ENCODE results near the gene SAE1. TPM values are rescaled to one million over a fixed set of nuclear protein-coding genes. Genes with fewer than 3 reads are reported as not detected.
A peak's percentile ranks its signal among the peaks of the same experiment; 100 is the strongest.

The SAE1 gene
- total and polyA plus RNA-seq, 2 of the 4 experiments (the other 2 are of a cell fraction), result 165 to 184 TPM

GRCh38 chr19:47158367-47158791, 27.7 kb downstream of the SAE1 start:
- H3K23ac ChIP-seq (ENCODE audit: low read depth, low read length), result peak overlapping the region; percentile 14; the same call in 1 of the 2 replicates
- H3K14ac ChIP-seq (replicated peaks; ENCODE audit: low read depth, low read length), result peak overlapping the region; percentile 57
- H2BK5ac ChIP-seq (ENCODE audit: low read depth, low read length, poor library complexity, severe bottlenecking), result peak overlapping the region; percentile 92
- peak overlapping the region; percentile 72; the same call in 1 of the 2 replicates for H2AK5ac ChIP-seq (ENCODE audit: low read depth, low read length)
- no TSS peak for BruUV-seq (replicated peaks)
- no peak overlapping the region for H3K56ac ChIP-seq (ENCODE audit: extremely low read depth, insufficient read depth, low read length)
- H3K4me2 ChIP-seq (ENCODE audit: low read depth, low read length), result no peak overlapping the region; the same call in 1 of the 2 replicates
- H4K8ac ChIP-seq (ENCODE audit: low read depth in 2 of 2, low read length in 2 of 2), result peak overlapping the region; percentile 32 to 89; a peak in 3 of 4 replicates
- peak overlapping the region; percentile 11 for H2AK9ac ChIP-seq (replicated peaks; ENCODE audit: low read depth, low read length, poor library complexity)
- peak overlapping the region; percentile 12 for H4K91ac ChIP-seq (ENCODE audit: insufficient read depth, low read depth, low read length)
- peak overlapping the region; percentile 17; the same call in 1 of the 2 replicates for H2BK120ac ChIP-seq (ENCODE audit: low read depth, low read length)
- H3K79me1 ChIP-seq (ENCODE audit: low read depth in 1 of 2, low read length in 2 of 2), result peaks cover 31 to 78% of the 10 kb centered on the region in 2 experiments
- POLR2A ChIA-PET (ENCODE audit: unreplicated experiment), result interaction anchor here (0.5 to 1.0 kb wide), 2 partner anchors 45 to 118 kb away, joined by 3 to 4 read pairs; partner anchors contain the start of gene ZC3H4
- peak overlapping the region; percentile 37; the same call in 1 of the 3 replicates for H2BK15ac ChIP-seq (ENCODE audit: low read depth, low read length)
- in situ Hi-C loops (cut with MboI; ENCODE audit: low sequenced_read_pairs) (no loop called here), intact Hi-C loops (cut with micrococcal nuclease) (no loop called here), dilution Hi-C loops (cut with HindIII; ENCODE audit: low sequenced_read_pairs, unreplicated experiment) (no loop called here)
- 100% methylated on average over 1 of the region's 8 CpGs; no CpG with 5 or more reads in 1 of the 2 experiments for WGBS, 2 experiments (ENCODE audit: extremely low coverage in 2 of 2, insufficient read length in 1 of 2)
- H3K36me3 ChIP-seq (ENCODE audit: control insufficient read depth, insufficient read depth, low read length), result peaks cover 28% of the 10 kb centered on the region
- H3K27me3 ChIP-seq (ENCODE audit: control insufficient read depth, insufficient read depth, low read length), result no peaks in the 10 kb centered on the region
- CTCF ChIA-PET, result interaction anchor here (2.5 kb wide), 1 partner anchor 86 kb away, joined by 15 read pairs; no protein-coding TSS in a partner anchor
- peak overlapping the region; percentile 93; the same call in 1 of the 2 replicates for H3K18ac ChIP-seq (ENCODE audit: low read depth, low read length)
- DNase-seq (no peak), ATAC-seq (ENCODE audit: low read depth) (no peak)
- H3K9me3 ChIP-seq (ENCODE audit: control insufficient read depth, insufficient read depth, low read length), result no peaks in the 10 kb centered on the region
- peak overlapping the region; percentile 78; the same call in 1 of the 2 replicates for H3K27ac ChIP-seq (ENCODE audit: insufficient read depth, low read length)
- H3K4ac ChIP-seq (ENCODE audit: low read depth, low read length), result peak overlapping the region; percentile 62
- H4K20me1 ChIP-seq (ENCODE audit: insufficient read depth, low read length), result peaks cover 15% of the 10 kb centered on the region; the same call in 1 of the 2 replicates
- H3K4me3 ChIP-seq (ENCODE audit: insufficient read depth, low read depth, low read length), result no peak overlapping the region
- peak overlapping the region; percentile 11; the same call in 1 of the 2 replicates for H2BK20ac ChIP-seq (ENCODE audit: low read depth, low read length)
- H3K9me1 ChIP-seq (ENCODE audit: insufficient read depth, low read length), result peaks cover 12% of the 10 kb centered on the region
- TF ChIP-seq RCOR1 (IDR thresholded peaks at IDR 0.05; ENCODE audit: insufficient replicate concordance, low read length) (no peak), MAFK (IDR thresholded peaks at IDR 0.05; ENCODE audit: low read depth, low read length) (no peak), BHLHE40 (IDR thresholded peaks at IDR 0.05; ENCODE audit: low read depth, low read length) (no peak), SMC3 (IDR thresholded peaks at IDR 0.05; ENCODE audit: low read depth, low read length) (no peak)
- peak overlapping the region; percentile 18 for H2AFZ ChIP-seq (replicated peaks; ENCODE audit: low read length, poor library complexity)
- no peak overlapping the region for H3K9ac ChIP-seq (ENCODE audit: low read depth, low read length)
- H4K5ac ChIP-seq (ENCODE audit: low read depth, low read length), result peak overlapping the region; percentile 75
- H3K4me1 ChIP-seq (ENCODE audit: control insufficient read depth, insufficient read depth, low read length), result peaks cover 27% of the 10 kb centered on the region

All from IMR-90 (cell line).